ENCODE data around the gene KIRREL3.

KIRREL3 gene

DNA sequence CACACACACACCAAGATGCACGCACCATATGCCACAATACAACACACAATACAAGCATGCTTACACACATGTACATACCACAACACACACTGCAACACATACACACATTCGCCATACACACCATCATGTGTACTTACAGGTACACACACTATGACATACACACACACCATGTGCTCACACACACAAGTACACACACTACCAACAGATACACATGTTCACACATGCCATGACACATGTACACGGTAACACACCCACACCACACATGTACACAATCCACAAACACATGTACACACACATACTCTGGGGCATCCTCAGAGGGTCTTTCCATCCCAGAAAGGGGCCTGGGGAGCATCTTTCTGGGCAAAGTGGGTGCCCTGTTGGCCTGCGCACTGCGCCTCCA is 562.8 kb downstream of the KIRREL3 start:
- TF ChIP-seq, protein P1, sequence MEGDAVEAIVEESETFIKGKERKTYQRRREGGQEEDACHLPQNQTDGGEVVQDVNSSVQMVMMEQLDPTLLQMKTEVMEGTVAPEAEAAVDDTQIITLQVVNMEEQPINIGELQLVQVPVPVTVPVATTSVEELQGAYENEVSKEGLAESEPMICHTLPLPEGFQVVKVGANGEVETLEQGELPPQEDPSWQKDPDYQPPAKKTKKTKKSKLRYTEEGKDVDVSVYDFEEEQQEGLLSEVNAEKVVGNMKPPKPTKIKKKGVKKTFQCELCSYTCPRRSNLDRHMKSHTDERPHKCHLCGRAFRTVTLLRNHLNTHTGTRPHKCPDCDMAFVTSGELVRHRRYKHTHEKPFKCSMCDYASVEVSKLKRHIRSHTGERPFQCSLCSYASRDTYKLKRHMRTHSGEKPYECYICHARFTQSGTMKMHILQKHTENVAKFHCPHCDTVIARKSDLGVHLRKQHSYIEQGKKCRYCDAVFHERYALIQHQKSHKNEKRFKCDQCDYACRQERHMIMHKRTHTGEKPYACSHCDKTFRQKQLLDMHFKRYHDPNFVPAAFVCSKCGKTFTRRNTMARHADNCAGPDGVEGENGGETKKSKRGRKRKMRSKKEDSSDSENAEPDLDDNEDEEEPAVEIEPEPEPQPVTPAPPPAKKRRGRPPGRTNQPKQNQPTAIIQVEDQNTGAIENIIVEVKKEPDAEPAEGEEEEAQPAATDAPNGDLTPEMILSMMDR (IDR thresholded peaks at IDR 0.05; ENCODE audit: extremely low read depth, insufficient read depth, missing control alignments), result no peak
- in situ Hi-C loops (cut with MboI; ENCODE audit: low pct_unique_long_range_greater_than_20kb, low sequenced_read_pairs, unreplicated experiment), result loop anchor here (25.0 kb wide), 2 partner anchors 550 to 900 kb away; no protein-coding TSS in a partner anchor
- DNase-seq (ENCODE audit: low spot score), result no peak

DNA sequence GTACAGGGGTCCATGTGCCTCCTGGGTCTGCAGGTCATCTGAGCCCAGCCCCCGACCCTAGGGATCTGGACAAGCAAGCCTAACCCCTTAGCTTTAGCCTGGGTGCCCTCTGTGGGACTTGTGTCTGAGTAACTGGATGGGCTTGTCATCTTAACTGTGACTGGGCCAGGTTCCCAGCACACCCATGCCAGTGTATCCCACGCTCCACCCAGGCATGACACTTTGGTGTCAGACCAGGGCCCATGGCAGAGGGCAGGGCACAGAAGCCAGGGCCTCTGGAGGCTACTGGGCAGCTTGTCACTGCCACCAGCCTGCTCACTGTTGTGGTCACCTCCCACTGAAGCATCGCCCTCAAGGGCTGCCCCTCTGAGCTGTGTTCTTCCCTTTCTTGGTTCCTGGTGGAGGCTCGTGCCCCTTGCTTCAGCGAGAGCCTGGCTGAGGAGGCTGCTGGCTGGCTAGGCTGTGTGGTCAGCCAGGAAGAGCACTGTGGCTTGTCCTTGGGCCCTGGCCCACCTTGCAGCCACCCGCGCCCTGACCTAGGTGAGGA is 564.3 kb downstream of the KIRREL3 start:
- in situ Hi-C loops (cut with MboI; ENCODE audit: low pct_unique_long_range_greater_than_20kb, low sequenced_read_pairs, unreplicated experiment), result loop anchor here (25.0 kb wide), 2 partner anchors 551 to 901 kb away; no protein-coding TSS in a partner anchor
- DNase-seq (ENCODE audit: low spot score), result no peak
- TF ChIP-seq, protein P1 (IDR thresholded peaks at IDR 0.05; ENCODE audit: extremely low read depth, insufficient read depth, missing control alignments), result no peak

DNA sequence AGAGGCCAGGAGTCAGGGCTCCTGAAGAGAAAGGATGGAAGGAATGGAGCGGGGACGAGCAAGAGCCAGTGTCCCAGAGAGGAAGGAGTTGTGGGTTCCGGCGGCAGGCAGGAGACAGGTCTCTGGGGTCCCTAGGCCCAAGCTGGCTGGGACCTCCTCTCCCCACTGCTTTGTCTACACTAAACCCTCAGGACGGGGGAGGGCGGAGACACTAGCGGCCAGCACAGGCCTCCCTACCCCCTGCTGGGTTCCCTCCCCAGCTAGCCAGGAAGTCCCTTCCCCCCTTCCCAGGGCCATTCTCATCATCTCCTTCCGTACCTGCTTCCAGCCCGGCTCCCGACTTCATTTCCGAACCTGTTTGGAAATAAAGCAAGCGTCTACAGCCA is 565.6 kb downstream of the KIRREL3 start:
- DNase-seq (ENCODE audit: low spot score), result no peak
- in situ Hi-C loops (cut with MboI; ENCODE audit: low pct_unique_long_range_greater_than_20kb, low sequenced_read_pairs, unreplicated experiment), result loop anchor here (25.0 kb wide), 2 partner anchors 552 to 902 kb away; no protein-coding TSS in a partner anchor
- TF ChIP-seq, protein P1 (IDR thresholded peaks at IDR 0.05; ENCODE audit: extremely low read depth, insufficient read depth, missing control alignments), result no peak

DNA sequence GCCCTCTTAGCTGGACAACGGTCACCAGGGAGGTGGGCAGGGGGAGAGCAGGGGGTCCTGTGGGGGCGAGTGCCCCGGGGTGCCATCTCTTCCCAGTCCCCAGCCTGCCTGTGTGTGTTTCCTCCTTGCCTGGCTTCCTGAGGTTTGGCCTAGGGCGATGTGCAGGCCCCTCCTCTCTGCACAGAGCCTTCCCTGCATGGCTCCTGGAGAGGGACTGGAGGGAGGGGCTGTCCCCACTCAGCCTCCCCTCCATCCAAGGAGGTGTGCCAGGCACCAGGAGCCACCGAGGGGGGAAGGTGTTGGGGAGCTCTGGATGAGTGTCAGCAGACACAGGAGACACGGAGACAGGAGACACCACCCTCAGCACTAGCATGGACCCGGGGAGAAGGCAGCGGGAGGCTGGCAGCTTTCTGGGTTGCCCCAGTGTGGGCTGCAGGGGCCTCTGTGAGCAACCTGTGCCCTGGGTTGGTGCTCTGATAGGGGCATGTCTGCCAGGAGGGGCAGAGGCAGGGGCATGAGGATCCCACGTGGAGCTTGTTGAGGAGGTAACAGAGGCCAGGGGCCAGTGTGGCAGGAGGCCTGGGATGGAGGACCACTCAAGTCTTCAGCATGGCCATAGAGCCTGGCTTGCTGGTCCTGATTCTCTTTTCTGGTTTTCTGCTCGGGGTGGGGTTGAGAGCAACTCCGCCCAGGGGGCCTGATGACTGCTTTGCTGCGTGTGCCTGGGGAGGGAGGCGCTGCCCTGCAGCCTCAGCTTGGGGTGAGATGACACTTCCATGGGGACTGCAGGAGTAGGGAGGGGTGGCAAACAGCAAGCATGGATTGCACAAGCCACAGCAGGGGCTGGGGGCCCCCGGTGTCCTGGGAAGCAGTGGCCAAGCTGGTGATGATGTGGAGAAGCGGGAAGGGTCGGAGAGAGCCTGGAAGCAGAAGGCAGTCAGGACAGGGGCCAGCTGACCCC is 566.3 kb downstream of the KIRREL3 start:
- DNase-seq (ENCODE audit: low spot score), result no peak
- in situ Hi-C loops (cut with MboI; ENCODE audit: low pct_unique_long_range_greater_than_20kb, low sequenced_read_pairs, unreplicated experiment), result loop anchor here (25.0 kb wide), 2 partner anchors 553 to 903 kb away; no protein-coding TSS in a partner anchor
- TF ChIP-seq, protein P1 (IDR thresholded peaks at IDR 0.05; ENCODE audit: extremely low read depth, insufficient read depth, missing control alignments), result no peak

DNA sequence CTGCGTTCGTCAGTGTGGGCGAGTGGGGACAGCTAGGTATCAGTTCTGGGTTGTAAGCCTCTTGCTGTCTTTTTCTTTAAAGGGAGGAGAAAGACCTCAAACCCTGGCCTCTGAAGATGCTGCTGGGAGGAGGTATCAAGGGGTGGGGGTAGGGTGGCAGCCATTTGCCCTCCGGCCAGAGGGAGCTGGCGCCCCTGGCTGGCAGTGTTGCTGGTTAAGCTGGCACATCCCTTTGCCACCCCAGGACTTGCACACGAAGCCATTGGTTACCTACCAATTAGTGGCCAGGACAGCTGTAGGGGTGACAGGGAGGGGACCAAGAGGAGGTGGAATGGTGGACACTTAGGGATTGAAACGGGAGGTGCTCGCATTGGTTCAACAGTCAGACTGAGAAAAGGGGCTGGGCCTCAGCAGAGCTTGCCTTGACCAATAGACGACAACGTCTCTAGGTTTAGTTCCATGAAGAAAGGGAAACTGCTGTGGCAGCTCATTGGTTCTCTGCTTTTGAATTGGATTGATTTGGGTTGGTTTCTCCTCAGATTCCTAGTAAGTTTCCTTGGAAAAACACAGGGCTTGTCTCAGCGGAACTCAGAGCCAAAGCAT is 567.2 kb downstream of the KIRREL3 start:
- in situ Hi-C loops (cut with MboI; ENCODE audit: low pct_unique_long_range_greater_than_20kb, low sequenced_read_pairs, unreplicated experiment), result loop anchor here (25.0 kb wide), 2 partner anchors 554 to 904 kb away; no protein-coding TSS in a partner anchor
- TF ChIP-seq, protein P1 (IDR thresholded peaks at IDR 0.05; ENCODE audit: extremely low read depth, insufficient read depth, missing control alignments), result no peak

DNA sequence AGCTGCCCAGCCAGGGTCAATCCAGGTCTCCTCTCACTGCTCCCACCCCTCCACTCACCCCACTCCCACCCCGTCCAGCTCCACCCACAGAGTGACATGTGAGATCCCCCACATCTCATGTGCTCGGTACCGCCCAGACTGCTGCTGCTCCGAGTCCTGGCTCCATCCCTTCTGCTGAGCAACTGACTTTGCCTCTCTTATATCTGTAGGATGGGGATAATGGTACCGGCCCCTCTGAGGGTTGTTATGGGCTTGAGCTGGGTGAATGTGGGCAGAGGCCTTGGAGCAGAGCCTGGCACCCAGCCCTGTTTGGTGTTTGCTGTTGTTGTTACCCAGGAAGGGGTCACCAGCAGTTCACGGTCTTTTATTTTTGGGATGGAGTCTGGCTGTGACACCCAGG is 568.0 kb downstream of the KIRREL3 start:
- in situ Hi-C loops (cut with MboI; ENCODE audit: low pct_unique_long_range_greater_than_20kb, low sequenced_read_pairs, unreplicated experiment), result loop anchor here (25.0 kb wide), 2 partner anchors 555 to 905 kb away; no protein-coding TSS in a partner anchor
- TF ChIP-seq, protein P1 (IDR thresholded peaks at IDR 0.05; ENCODE audit: extremely low read depth, insufficient read depth, missing control alignments), result no peak
- DNase-seq (ENCODE audit: low spot score), result no peak

More for the DNA sequence above, 567.2 kb downstream of the KIRREL3 start:
- no peak for DNase-seq (ENCODE audit: low spot score)

All from GM13977 (cell line).